ENCODE results near the gene GAB2. TPM values are rescaled to one million over a fixed set of nuclear protein-coding genes. Genes with fewer than 3 reads are reported as not detected.

The GAB2 gene
- polyA plus RNA-seq, 2 of the 4 experiments (the other 2 are of a cell fraction): 2.8 to 4.7 TPM

- ChIA-PET CTCF (interaction anchor here (0.6 to 1.1 kb wide), 3 partner anchors 10 to 1291 kb away, joined by 3 read pairs; no protein-coding TSS in a partner anchor), POLR2A (no interaction called here)
- no peak for ATAC-seq
- WGBS (ENCODE audit: missing lambda C conversion rate): 77% methylated on average over 3 of the region's 3 CpGs
- Histone ChIP-seq H3K9me3 (no peaks in the 10 kb centered on the region), H3K4me2 (no peak overlapping the region), H3K4me1 (peaks cover 13% of the 10 kb centered on the region), H3K4me3 (no peak overlapping the region), H3K27ac (no peak overlapping the region)
- no peak for DNase-seq (ENCODE audit: low read depth in 1 of 2, low spot score in 1 of 2)
- no peak for TF ChIP-seq RNF2 (IDR thresholded peaks at IDR 0.05; ENCODE audit: borderline replicate concordance, low read depth)
- TF ChIP-seq CHD2 (IDR thresholded peaks at IDR 0.05; ENCODE audit: low read length, partially characterized antibody): no peak
- no peak for TF ChIP-seq HES2 (IDR thresholded peaks at IDR 0.05)
- TF ChIP-seq NPAS2 (CRISPR knock-in tag; IDR thresholded peaks at IDR 0.05; ENCODE audit: borderline replicate concordance): no peak
- TF ChIP-seq KDM5A (IDR thresholded peaks at IDR 0.05): no peak
- TF ChIP-seq RARB (CRISPR knock-in tag; IDR thresholded peaks at IDR 0.05): no peak
- TF ChIP-seq JUNB (IDR thresholded peaks at IDR 0.05): no peak
- no peak for TF ChIP-seq ZSCAN20 (CRISPR knock-in tag; IDR thresholded peaks at IDR 0.05)
- no peak for FAIRE-seq
These were observed 66.4 kb downstream of the GAB2 start for GRCh38 chr11:78351193-78351592.

- CTCF ChIA-PET: interaction anchor here (0.6 to 1.1 kb wide), 3 partner anchors 10 to 1291 kb away, joined by 3 read pairs; no protein-coding TSS in a partner anchor
- DNase-seq (ENCODE audit: low read depth in 1 of 2, low spot score in 1 of 2): no peak
- TF ChIP-seq PBX3 (IDR thresholded peaks at IDR 0.05): no peak
- TF ChIP-seq CBX2 (IDR thresholded peaks at IDR 0.05; ENCODE audit: borderline replicate concordance, low read depth): no peak
- no peak for TF ChIP-seq POLR2AphosphoS2 (conservative IDR thresholded peaks at IDR 0.05; ENCODE audit: low read length)
- no peak for TF ChIP-seq PHF8 (IDR thresholded peaks at IDR 0.05; ENCODE audit: borderline replicate concordance, low read depth)
- TF ChIP-seq CHD4 (IDR thresholded peaks at IDR 0.05; ENCODE audit: borderline replicate concordance): no peak
- no peak for FAIRE-seq
- H3K27ac ChIP-seq: no peak overlapping the region
- H3K4me1 ChIP-seq: peaks cover 18% of the 10 kb centered on the region
- 0 out of 6 replicates have a peak, but pooled peaks of 1 of the 2 experiments have one; percentile 8 for ATAC-seq
- no peaks in the 10 kb centered on the region for H3K9me3 ChIP-seq
- no peak overlapping the region for H3K4me3 ChIP-seq
- POLR2A ChIA-PET: no interaction called here
- no peak overlapping the region for H3K4me2 ChIP-seq
- WGBS (ENCODE audit: missing lambda C conversion rate): 58% methylated on average over 7 of the region's 7 CpGs
These were observed 66.9 kb downstream of the GAB2 start for GRCh38 chr11:78350646-78351165.

- H3K4me3 ChIP-seq: no peak overlapping the region
- ATAC-seq: no peak
- H3K9me3 ChIP-seq: no peaks in the 10 kb centered on the region
- TF ChIP-seq BCL3 (IDR thresholded peaks at IDR 0.05): no peak
- TF ChIP-seq NFE2L2 (conservative IDR thresholded peaks at IDR 0.05; ENCODE audit: low read length): no peak
- no peak for TF ChIP-seq MAFK (IDR thresholded peaks at IDR 0.05; ENCODE audit: partially characterized antibody)
- no peak for TF ChIP-seq FOSB (CRISPR knock-in tag; IDR thresholded peaks at IDR 0.05)
- no peak for TF ChIP-seq KDM5A (IDR thresholded peaks at IDR 0.05)
- no peak for TF ChIP-seq RFX5 (IDR thresholded peaks at IDR 0.05)
- no peak for TF ChIP-seq MAZ (IDR thresholded peaks at IDR 0.05; ENCODE audit: borderline replicate concordance, low read depth, low read length)
- no peak for TF ChIP-seq TFCP2L1 (CRISPR knock-in tag; IDR thresholded peaks at IDR 0.05)
- no peak for TF ChIP-seq PBX3 (IDR thresholded peaks at IDR 0.05)
- TF ChIP-seq HEYL (CRISPR knock-in tag; IDR thresholded peaks at IDR 0.05): no peak
- TF ChIP-seq FOXS1 (CRISPR knock-in tag; IDR thresholded peaks at IDR 0.05): no peak
- no peak for TF ChIP-seq EHMT2 (IDR thresholded peaks at IDR 0.05; ENCODE audit: low read depth)
- TF ChIP-seq CHD4 (IDR thresholded peaks at IDR 0.05; ENCODE audit: borderline replicate concordance): no peak
- no peak for TF ChIP-seq SREBF2 (IDR thresholded peaks at IDR 0.05)
- TF ChIP-seq HDAC2 (IDR thresholded peaks at IDR 0.05): no peak
- TF ChIP-seq CEBPB (IDR thresholded peaks at IDR 0.05): no peak
- no peak for DNase-seq (ENCODE audit: low read depth in 1 of 2, low spot score in 1 of 2)
- FAIRE-seq: no peak
- WGBS (ENCODE audit: missing lambda C conversion rate): 73% methylated on average over 6 of the region's 6 CpGs
- H3K27ac ChIP-seq: no peak overlapping the region
- ChIA-PET CTCF (interaction anchor here (0.6 to 1.1 kb wide), 2 partner anchors 11 to 81 kb away, joined by 3 read pairs; no protein-coding TSS in a partner anchor), POLR2A (no interaction called here)
- H3K4me2 ChIP-seq: no peak overlapping the region
- H3K4me1 ChIP-seq: peaks cover 18% of the 10 kb centered on the region
These were observed 67.5 kb downstream of the GAB2 start for GRCh38 chr11:78350091-78350645.
